ENCODE results near the gene MACROD2.

DNA sequence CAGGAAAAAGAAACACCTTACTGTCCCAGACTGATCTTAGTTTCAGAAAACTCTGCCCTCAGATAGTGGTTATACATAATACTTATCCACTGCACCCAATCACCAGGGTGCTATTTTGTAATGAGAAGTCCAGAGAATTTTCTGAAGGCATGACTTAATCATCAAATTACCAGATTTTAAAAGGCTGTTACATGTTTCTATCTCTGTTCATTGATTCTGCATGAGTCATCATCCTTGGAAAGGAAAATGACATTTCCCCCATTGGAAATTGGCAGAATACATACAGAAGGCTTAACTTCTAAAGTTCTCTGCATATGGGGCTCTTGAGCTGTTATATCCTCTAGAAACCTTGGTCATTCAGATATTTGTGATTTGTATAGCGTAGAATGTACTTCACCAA, 930.0 kb downstream of the MACROD2 start:
- TF ChIP-seq CTCF (IDR thresholded peaks at IDR 0.05): no peak
- no peak for TF ChIP-seq POLR2A (IDR thresholded peaks at IDR 0.05)
